ENCODE results near the gene FOXN4. TPM values are rescaled to one million over a fixed set of nuclear protein-coding genes. Genes with fewer than 3 reads are reported as not detected.

FOXN4 gene
- total and polyA plus RNA-seq, 12 donors = 0.22 to 0.24 TPM; not detected in 10

GRCh38 chr12:109246221-109246620 lies 62.9 kb downstream of the FOXN4 start:
- peaks cover 0 to 71% of the 10 kb centered on the region in 2 donors for H3K36me3 ChIP-seq (replicated peaks in 1 of 2)
- TF ChIP-seq CTCF (IDR thresholded peaks at IDR 0.05) (no peak), POLR2A (IDR thresholded peaks at IDR 0.05) (no peak)
- 91 to 94% (median 91%) methylated on average over 15 of the region's 15 CpGs for WGBS, 4 donors
- intact Hi-C loops (cut with DNase I) = no loop called here
- DNase-seq = no peak
- peaks cover 0 to 10% of the 10 kb centered on the region in 2 donors for H3K4me1 ChIP-seq (replicated peaks in 1 of 2)
- H3K27ac ChIP-seq = no peak overlapping the region
- no peaks in the 10 kb centered on the region for H3K27me3 ChIP-seq
- no peaks in the 10 kb centered on the region for H3K9me3 ChIP-seq (replicated peaks in 1 of 3)
- no peak overlapping the region for H3K4me3 ChIP-seq

- H3K36me3 ChIP-seq (replicated peaks in 1 of 2) = peaks cover 0 to 82% of the 10 kb centered on the region in 2 donors
- no peaks in the 10 kb centered on the region for H3K27me3 ChIP-seq
- H3K4me3 ChIP-seq = no peak overlapping the region
- no peaks in the 10 kb centered on the region for H3K9me3 ChIP-seq (replicated peaks in 1 of 3)
- peaks cover 0 to 10% of the 10 kb centered on the region in 2 donors for H3K4me1 ChIP-seq (replicated peaks in 1 of 2)
- intact Hi-C loops (cut with DNase I) = no loop called here
- WGBS, 4 donors = 39 to 47% (median 43%) methylated on average over 5 of the region's 5 CpGs
- DNase-seq = peak in 2 of 7 donors; percentile 47 to 51
- TF ChIP-seq CTCF (IDR thresholded peaks at IDR 0.05) (no peak), POLR2A (IDR thresholded peaks at IDR 0.05) (no peak)
- H3K27ac ChIP-seq = peak overlapping the region in 2 of 5 donors; percentile 3 to 18
Measured at GRCh38 chr12:109244073-109244472, 65.0 kb downstream of the FOXN4 start.

- peaks cover 0 to 83% of the 10 kb centered on the region in 2 donors for H3K36me3 ChIP-seq (replicated peaks in 1 of 2)
Measured at GRCh38 chr12:109241936-109242335, 67.1 kb downstream of the FOXN4 start.

GRCh38 chr12:109240365-109240764 lies 68.7 kb downstream of the FOXN4 start:
- WGBS, 4 donors = 94 to 97% (median 96%) methylated on average over 2 of the region's 2 CpGs
- intact Hi-C loops (cut with DNase I) = no loop called here

More at GRCh38 chr12:109241936-109242335, 67.1 kb downstream of the FOXN4 start:
- TF ChIP-seq POLR2A (IDR thresholded peaks at IDR 0.05) (no peak), CTCF (IDR thresholded peaks at IDR 0.05) (no peak)
- intact Hi-C loops (cut with DNase I) = no loop called here
- H3K9me3 ChIP-seq (replicated peaks in 1 of 3) = no peaks in the 10 kb centered on the region
- no peak for DNase-seq
- H3K27ac ChIP-seq = no peak overlapping the region
- no peak overlapping the region for H3K4me3 ChIP-seq
- H3K27me3 ChIP-seq = no peaks in the 10 kb centered on the region
- 82 to 91% (median 86%) methylated on average over 5 of the region's 5 CpGs for WGBS, 4 donors
- peaks cover 0 to 10% of the 10 kb centered on the region in 2 donors for H3K4me1 ChIP-seq (replicated peaks in 1 of 2)

More at GRCh38 chr12:109240365-109240764, 68.7 kb downstream of the FOXN4 start:
- TF ChIP-seq POLR2A (IDR thresholded peaks at IDR 0.05) = no peak
- TF ChIP-seq CTCF (IDR thresholded peaks at IDR 0.05) = no peak
- no peaks in the 10 kb centered on the region for H3K9me3 ChIP-seq (replicated peaks in 1 of 3)
- H3K4me3 ChIP-seq = no peak overlapping the region
- no peaks in the 10 kb centered on the region for H3K27me3 ChIP-seq
- H3K36me3 ChIP-seq (replicated peaks in 1 of 2) = peaks cover 0 to 83% of the 10 kb centered on the region in 2 donors
- H3K27ac ChIP-seq = no peak overlapping the region
- peaks cover 0 to 10% of the 10 kb centered on the region in 2 donors for H3K4me1 ChIP-seq (replicated peaks in 1 of 2)
- DNase-seq = no peak
